ENCODE measurements around the gene PCGF3. TPM values are rescaled to one million over a fixed set of nuclear protein-coding genes. Genes with fewer than 3 reads are reported as not detected.

The PCGF3 gene
- total RNA-seq, 4 donors from 2014 or later = 54.8 to 123 (median 90.5) TPM

- H3K9me3 ChIP-seq = no peaks in the 10 kb centered on the region
- TF ChIP-seq EP300 (IDR thresholded peaks at IDR 0.05) = no peak
- no peak for TF ChIP-seq CTCF (IDR thresholded peaks at IDR 0.05)
- TF ChIP-seq POLR2A (IDR thresholded peaks at IDR 0.05) = no peak
- no peak overlapping the region for H3K27ac ChIP-seq
- peaks cover 0 to 28% (median 19%) of the 10 kb centered on the region in 4 donors for H3K4me1 ChIP-seq
- H3K36me3 ChIP-seq = no peaks in the 10 kb centered on the region
- DNase-seq (ENCODE audit: low spot score in 2 of 2) = peak in 1 of 2 donors; percentile 14
- peak overlapping the region in 2 of 4 donors; percentile 5 to 32 for H3K4me3 ChIP-seq
- H3K27me3 ChIP-seq = peaks cover 3 to 96% of the 10 kb centered on the region in 2 donors
- 1 to 3% methylated on average over 21 to 35 of the region's 50 CpGs for WGBS, 2 donors
Observed at GRCh38 chr4:791898-792625, 86.4 kb downstream of the PCGF3 start.

GRCh38 chr4:792626-793092 is 87.0 kb downstream of the PCGF3 start:
- TF ChIP-seq CTCF (IDR thresholded peaks at IDR 0.05) (no peak), POLR2A (IDR thresholded peaks at IDR 0.05) (no peak), EP300 (IDR thresholded peaks at IDR 0.05) (no peak)
- Histone ChIP-seq H3K27me3 (peaks cover 3 to 92% of the 10 kb centered on the region in 2 donors), H3K4me3 (peak overlapping the region in 2 of 4 donors; percentile 5 to 32), H3K9me3 (no peaks in the 10 kb centered on the region), H3K36me3 (no peaks in the 10 kb centered on the region), H3K27ac (no peak overlapping the region), H3K4me1 (peaks cover 0 to 28% (median 19%) of the 10 kb centered on the region in 4 donors)
- 38 to 43% methylated on average over 17 of the region's 17 CpGs for WGBS, 2 donors
- peak in 1 of 2 donors; percentile 4 for DNase-seq (ENCODE audit: low spot score in 2 of 2)

- TF ChIP-seq CTCF (IDR thresholded peaks at IDR 0.05) = no peak
- TF ChIP-seq EP300 (IDR thresholded peaks at IDR 0.05) = no peak
- no peak for TF ChIP-seq POLR2A (IDR thresholded peaks at IDR 0.05)
- Histone ChIP-seq H3K36me3 (no peaks in the 10 kb centered on the region), H3K4me1 (peaks cover 0 to 28% (median 19%) of the 10 kb centered on the region in 4 donors), H3K9me3 (no peaks in the 10 kb centered on the region), H3K27me3 (peaks cover 3 to 86% of the 10 kb centered on the region in 2 donors), H3K27ac (no peak overlapping the region), H3K4me3 (no peak overlapping the region)
- WGBS, 2 donors = 53 to 68% methylated on average over 7 to 19 of the region's 19 CpGs
- peak in 1 of 2 donors; percentile 5 for DNase-seq (ENCODE audit: low spot score in 2 of 2)
Observed at GRCh38 chr4:793093-793861, 87.6 kb downstream of the PCGF3 start.

- peaks cover 3 to 78% of the 10 kb centered on the region in 2 donors for H3K27me3 ChIP-seq
- peaks cover 0 to 27% (median 17%) of the 10 kb centered on the region in 4 donors for H3K4me1 ChIP-seq
- WGBS, 2 donors = 41 to 42% methylated on average over 15 to 19 of the region's 19 CpGs
- no peak overlapping the region for H3K27ac ChIP-seq
- H3K36me3 ChIP-seq = no peaks in the 10 kb centered on the region
- peak in 1 of 2 donors; percentile 10 for DNase-seq (ENCODE audit: low spot score in 2 of 2)
- H3K9me3 ChIP-seq = no peaks in the 10 kb centered on the region
- no peak for TF ChIP-seq CTCF (IDR thresholded peaks at IDR 0.05)
- TF ChIP-seq POLR2A (IDR thresholded peaks at IDR 0.05) = no peak
- no peak for TF ChIP-seq EP300 (IDR thresholded peaks at IDR 0.05)
- H3K4me3 ChIP-seq = no peak overlapping the region
Observed at GRCh38 chr4:793941-794621, 88.4 kb downstream of the PCGF3 start.

All from tibial nerve (tissue), 4 donors.